T47D (cell line): ENCODE results near the gene C3orf20.
"Not testable (repeated sequence)": the region's sequence is repeated elsewhere in the genome, so short reads cannot be mapped to it uniquely, and the experiment has no call there.

ENCODE experiments used
- DNase-seq, 2 experiments: peaks; one replicate each; pipeline versions ENCODE4 v3.0.0 to v3.0.0-alpha.2; 2011 to 2012; ENCODE audit warnings: low read depth in 1 of 2, low spot score in 1 of 2
- JUND ChIP-seq: IDR thresholded peaks from 2 replicates; pipeline ENCODE4 v1.6.1; 2012; ENCODE audit warnings: low read depth
- in situ Hi-C: cut with HindIII; loops from 2 replicates; pipeline ENCODE4 v1.10.0; 2016; ENCODE audit warnings: low sequenced_read_pairs, low pct_unique_long_range_greater_than_20kb

Gene C3orf20

GRCh38 chr3:14805961-14806537, 131.1 kb downstream of the C3orf20 start:
- in situ Hi-C loops: no loop called here
- DNase-seq: no peak
- TF ChIP-seq JUND: no peak

DNA sequence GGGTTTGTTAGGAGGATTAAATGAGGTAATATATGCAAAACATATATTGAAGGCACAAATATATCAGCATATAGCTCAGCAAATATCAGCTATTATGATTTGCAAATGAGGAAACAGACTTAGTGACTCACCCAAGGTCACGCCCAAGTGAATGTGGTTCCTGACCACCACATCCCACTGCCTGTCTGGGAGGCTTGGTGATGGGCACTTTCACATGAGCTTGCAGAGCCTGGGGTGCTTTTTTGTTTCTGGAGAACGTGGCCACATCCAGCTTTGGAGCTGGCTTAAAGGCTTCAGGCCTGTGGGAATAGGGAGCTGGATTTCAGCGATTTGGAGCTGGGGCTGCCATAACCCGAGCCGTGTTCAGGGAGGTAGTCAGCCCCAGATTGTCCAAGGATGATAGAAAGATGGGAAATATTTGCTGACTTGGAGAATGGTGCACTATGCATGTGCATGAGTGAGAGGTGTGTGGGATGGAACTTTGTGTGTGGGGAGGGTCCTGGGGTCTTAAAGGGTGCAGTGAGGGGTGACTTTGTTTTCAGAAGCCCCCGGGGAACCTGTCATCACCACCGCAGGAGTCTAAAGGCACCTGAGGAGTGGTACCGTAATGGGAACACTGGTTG, 131.8 kb downstream of the C3orf20 start:
- DNase-seq: no peak
- in situ Hi-C loops: no loop called here
- TF ChIP-seq JUND: no peak

GRCh38 chr3:14808025-14808424, 133.1 kb downstream of the C3orf20 start:
- no peak for DNase-seq
- in situ Hi-C loops: no loop called here
- no peak for TF ChIP-seq JUND

DNA sequence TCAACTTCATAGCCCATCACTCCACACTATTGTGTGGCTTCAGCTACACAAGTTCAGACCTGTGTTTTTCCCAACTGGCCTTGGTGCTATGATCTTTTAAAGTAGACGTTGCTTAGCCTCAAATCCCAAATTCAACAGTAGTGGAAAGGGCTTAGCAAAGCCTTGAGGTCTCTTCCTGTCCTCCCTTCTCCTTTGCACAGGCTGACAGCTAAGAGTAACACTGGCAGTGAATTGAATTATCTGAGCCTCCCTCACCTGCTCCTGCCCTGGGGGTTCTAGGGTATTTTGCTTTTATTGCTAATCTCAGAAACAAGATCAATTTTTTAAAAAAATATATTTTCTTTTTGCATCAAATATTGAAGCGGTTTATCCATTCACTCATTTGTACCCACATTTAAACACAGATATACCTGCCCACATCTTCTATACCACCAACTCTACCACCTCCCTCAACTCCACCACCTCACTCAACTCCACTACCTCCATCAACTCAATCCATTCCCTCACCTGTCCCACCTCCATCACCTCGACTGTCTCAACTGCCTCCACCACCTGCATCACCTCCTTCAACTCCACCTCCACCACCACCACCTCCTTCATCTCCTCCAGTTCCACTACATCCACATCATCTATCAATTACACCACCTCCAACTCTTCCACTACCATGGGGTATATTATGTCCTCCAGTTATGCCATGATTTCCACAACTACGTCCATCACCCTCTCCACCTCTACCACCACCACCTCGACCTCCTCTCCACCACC, 133.7 kb downstream of the C3orf20 start:
- in situ Hi-C loops: no loop called here

DNA sequence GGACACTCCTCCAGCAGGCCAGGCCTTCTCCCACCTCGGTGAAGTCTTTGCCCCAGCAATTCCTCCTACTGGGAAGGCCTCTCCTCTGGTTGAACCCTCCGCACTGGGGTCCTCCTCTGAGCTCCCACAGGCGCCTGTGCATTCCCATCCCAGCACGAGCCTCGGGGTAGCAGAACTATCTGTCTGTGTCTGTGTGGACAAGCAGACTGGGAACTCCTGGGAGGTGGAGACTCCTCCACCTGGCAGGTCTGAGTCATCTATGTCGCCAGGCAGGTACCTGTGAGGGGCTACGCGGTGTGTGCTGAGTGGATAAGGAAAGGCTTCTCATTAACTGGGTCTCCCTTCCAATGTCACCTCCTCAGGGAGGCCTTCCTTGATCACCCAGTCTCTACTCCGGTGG, 134.7 kb downstream of the C3orf20 start:
- DNase-seq, in situ Hi-C loops: not testable (repeated sequence)

More for the DNA sequence above, 133.7 kb downstream of the C3orf20 start:
- no peak for DNase-seq
- TF ChIP-seq JUND: no peak

GRCh38 chr3:14810070-14810791, 135.3 kb downstream of the C3orf20 start:
- peak in 1 of 2 experiments; percentile 26 for DNase-seq
- in situ Hi-C loops: no loop called here

GRCh38 chr3:14810801-14811661, 136.1 kb downstream of the C3orf20 start:
- no peak for TF ChIP-seq JUND
- in situ Hi-C loops: no loop called here
- no peak for DNase-seq

More at GRCh38 chr3:14810070-14810791, 135.3 kb downstream of the C3orf20 start:
- TF ChIP-seq JUND: no peak

DNA sequence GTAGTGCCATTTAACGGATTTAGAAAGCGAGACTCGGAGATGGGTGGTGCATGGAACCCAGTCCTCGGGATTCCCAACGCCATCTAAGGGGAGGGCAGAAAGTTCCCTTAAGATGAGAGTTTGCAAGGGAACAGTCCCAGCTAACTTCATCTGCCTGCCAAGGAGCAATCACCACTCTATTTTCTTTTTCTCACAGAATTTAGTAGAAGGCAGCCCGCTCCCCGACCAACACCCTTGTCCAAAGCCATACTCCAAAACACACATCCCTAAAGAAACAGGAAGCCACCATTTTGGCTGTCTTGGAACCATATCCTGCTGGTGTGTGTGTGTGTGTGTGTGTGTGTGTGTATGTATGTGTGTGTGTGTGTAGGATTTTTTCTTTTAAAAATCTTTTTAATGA, 136.7 kb downstream of the C3orf20 start:
- DNase-seq: no peak
- TF ChIP-seq JUND: no peak
- in situ Hi-C loops: no loop called here

- in situ Hi-C loops: no loop called here
- no peak for TF ChIP-seq JUND
- DNase-seq: no peak
Observed at GRCh38 chr3:14812196-14812790, 137.4 kb downstream of the C3orf20 start.

- DNase-seq: no peak
- in situ Hi-C loops: no loop called here
- TF ChIP-seq JUND: no peak
Observed at GRCh38 chr3:14814411-14814871, 139.5 kb downstream of the C3orf20 start.

DNA sequence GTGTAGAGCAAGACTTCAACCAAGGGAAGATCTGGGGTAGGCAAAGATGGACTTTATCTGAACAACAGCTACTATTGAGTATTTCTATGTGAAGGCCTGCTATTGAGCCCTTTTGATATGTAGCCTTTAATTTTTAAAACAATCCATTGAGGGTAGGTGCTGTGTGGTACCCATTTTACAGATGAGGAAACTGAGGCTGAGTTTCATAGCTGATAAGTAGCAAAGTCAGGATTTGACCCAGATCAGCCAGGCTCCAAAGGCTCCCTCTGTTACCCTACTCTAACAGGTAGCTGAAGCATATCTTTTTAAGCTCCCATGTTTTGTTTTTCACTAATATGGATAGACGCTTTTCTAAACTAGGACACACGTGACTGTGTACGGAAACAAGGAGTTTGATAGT, 141.4 kb downstream of the C3orf20 start:
- no peak for TF ChIP-seq JUND
- in situ Hi-C loops: no loop called here
- no peak for DNase-seq
